Measurements from ENCODE around the gene SHROOM3. TPM values are rescaled to one million over a fixed set of nuclear protein-coding genes. Genes with fewer than 3 reads are reported as not detected.
A peak's percentile ranks its signal among the peaks of the same experiment; 100 is the strongest.

Gene SHROOM3
- total RNA-seq, 4 donors from 2014 or later, result 20.3 to 50.9 (median 34.9) TPM

GRCh38 chr4:76563454-76564122 is 128.6 kb downstream of the SHROOM3 start:
- no peak overlapping the region for H3K4me3 ChIP-seq
- no peaks in the 10 kb centered on the region for H3K27me3 ChIP-seq
- 81 to 93% methylated on average over 7 of the region's 7 CpGs for whole genome bisulfite sequencing, 2 donors
- H3K9me3 ChIP-seq, result no peaks in the 10 kb centered on the region
- peak overlapping the region in 1 of 4 donors; percentile 17 for H3K27ac ChIP-seq
- intact Hi-C loops (cut with DNase I), result no loop called here
- no peaks in the 10 kb centered on the region for H3K36me3 ChIP-seq
- DNase-seq, result no peak
- H3K4me1 ChIP-seq, result peaks cover 0 to 19% (median 0%) of the 10 kb centered on the region in 3 donors
- TF ChIP-seq, protein P1, sequence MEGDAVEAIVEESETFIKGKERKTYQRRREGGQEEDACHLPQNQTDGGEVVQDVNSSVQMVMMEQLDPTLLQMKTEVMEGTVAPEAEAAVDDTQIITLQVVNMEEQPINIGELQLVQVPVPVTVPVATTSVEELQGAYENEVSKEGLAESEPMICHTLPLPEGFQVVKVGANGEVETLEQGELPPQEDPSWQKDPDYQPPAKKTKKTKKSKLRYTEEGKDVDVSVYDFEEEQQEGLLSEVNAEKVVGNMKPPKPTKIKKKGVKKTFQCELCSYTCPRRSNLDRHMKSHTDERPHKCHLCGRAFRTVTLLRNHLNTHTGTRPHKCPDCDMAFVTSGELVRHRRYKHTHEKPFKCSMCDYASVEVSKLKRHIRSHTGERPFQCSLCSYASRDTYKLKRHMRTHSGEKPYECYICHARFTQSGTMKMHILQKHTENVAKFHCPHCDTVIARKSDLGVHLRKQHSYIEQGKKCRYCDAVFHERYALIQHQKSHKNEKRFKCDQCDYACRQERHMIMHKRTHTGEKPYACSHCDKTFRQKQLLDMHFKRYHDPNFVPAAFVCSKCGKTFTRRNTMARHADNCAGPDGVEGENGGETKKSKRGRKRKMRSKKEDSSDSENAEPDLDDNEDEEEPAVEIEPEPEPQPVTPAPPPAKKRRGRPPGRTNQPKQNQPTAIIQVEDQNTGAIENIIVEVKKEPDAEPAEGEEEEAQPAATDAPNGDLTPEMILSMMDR (IDR thresholded peaks at IDR 0.05), result no peak
- no peak for TF ChIP-seq POLR2A (IDR thresholded peaks at IDR 0.05)

DNA sequence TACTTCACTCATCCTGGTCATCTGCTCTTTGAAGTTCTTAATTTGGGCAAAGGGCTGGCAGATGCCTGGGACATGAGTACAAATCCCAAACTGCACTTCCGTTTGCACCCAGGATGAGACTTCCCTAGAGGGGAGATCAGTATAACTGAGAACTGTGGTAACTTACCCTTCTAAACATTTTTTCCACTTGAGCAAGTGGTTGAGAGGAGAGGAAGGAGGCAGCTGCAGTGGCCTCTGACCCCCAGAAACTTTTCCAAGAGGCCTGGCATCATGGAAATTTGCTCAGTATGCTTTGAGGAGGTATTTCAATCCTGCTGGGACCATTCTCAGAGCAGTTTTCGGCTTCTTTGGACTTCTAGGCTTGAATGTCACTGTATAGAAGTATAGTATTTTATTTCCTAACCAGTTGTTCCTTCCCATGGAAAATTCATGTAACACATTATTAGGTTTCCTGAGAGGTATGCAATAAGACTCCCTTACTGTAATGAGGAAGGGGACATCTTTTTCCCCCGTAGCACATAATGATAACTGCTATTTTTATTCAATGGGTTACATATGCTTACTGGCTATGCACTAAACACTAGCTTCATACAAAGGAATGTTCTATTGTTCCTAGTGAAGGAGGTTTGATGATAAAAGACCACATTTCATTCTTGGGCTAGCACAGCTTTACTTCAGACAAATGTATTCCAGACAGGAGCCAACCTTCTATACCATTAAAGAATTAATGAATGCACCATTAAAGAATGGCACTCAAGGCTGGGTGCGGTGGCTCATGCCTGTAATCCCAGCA is 129.3 kb downstream of the SHROOM3 start:
- no peak overlapping the region for H3K4me3 ChIP-seq
- H3K27ac ChIP-seq, result peak overlapping the region in 1 of 4 donors; percentile 17
- H3K9me3 ChIP-seq, result no peaks in the 10 kb centered on the region
- no peak for DNase-seq
- 78 to 86% methylated on average over 4 of the region's 4 CpGs for WGBS, 2 donors
- no peaks in the 10 kb centered on the region for H3K27me3 ChIP-seq
- peaks cover 0 to 13% (median 0%) of the 10 kb centered on the region in 3 donors for H3K4me1 ChIP-seq
- no peak for TF ChIP-seq POLR2A (IDR thresholded peaks at IDR 0.05)
- TF ChIP-seq, protein P1 (IDR thresholded peaks at IDR 0.05), result no peak
- no peaks in the 10 kb centered on the region for H3K36me3 ChIP-seq
- intact Hi-C loops (cut with DNase I), result no loop called here

GRCh38 chr4:76568262-76568661 is 133.2 kb downstream of the SHROOM3 start:
- no peak for DNase-seq
- intact Hi-C loops (cut with DNase I), result no loop called here
- H3K27ac ChIP-seq, result no peak overlapping the region
- H3K36me3 ChIP-seq, result no peaks in the 10 kb centered on the region
- no peaks in the 10 kb centered on the region for H3K4me1 ChIP-seq
- 76 to 85% methylated on average over 5 of the region's 5 CpGs for WGBS, 2 donors
- no peak overlapping the region for H3K4me3 ChIP-seq
- no peaks in the 10 kb centered on the region for H3K27me3 ChIP-seq
- no peak for TF ChIP-seq POLR2A (IDR thresholded peaks at IDR 0.05)
- TF ChIP-seq, protein P1 (IDR thresholded peaks at IDR 0.05), result no peak
- no peaks in the 10 kb centered on the region for H3K9me3 ChIP-seq

DNA sequence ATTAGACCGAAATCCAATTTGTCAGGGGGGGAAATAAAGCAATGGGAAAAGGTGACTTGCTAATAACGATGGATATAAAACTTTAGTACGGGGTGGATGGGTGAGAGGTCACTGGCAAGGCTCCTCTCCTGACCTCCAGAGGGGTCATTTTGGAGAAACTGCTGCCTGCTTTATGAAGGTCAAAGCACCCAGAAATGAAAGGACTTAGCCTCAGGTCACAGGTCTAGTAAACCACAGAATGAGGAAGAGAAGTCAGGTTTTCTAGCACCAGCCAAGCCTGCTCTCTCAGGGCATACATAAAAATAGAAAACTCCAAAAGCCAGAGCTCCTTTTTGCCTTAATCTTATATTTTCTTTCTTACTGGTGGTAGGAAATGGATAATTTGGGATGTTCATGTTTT is 134.2 kb downstream of the SHROOM3 start:
- intact Hi-C loops (cut with DNase I), result no loop called here
- peaks cover 0 to under 1% (median 0%) of the 10 kb centered on the region in 4 donors for H3K27me3 ChIP-seq
- TF ChIP-seq, protein P1 (IDR thresholded peaks at IDR 0.05), result no peak
- TF ChIP-seq POLR2A (IDR thresholded peaks at IDR 0.05), result no peak
- H3K4me3 ChIP-seq, result no peak overlapping the region
- no peak for DNase-seq
- H3K4me1 ChIP-seq, result no peaks in the 10 kb centered on the region
- 84 to 88% methylated on average over 3 of the region's 3 CpGs for WGBS, 2 donors
- H3K9me3 ChIP-seq, result no peaks in the 10 kb centered on the region
- no peak overlapping the region for H3K27ac ChIP-seq
- no peaks in the 10 kb centered on the region for H3K36me3 ChIP-seq

GRCh38 chr4:76569706-76570105 is 134.7 kb downstream of the SHROOM3 start:
- peaks cover 0 to 5% (median 0%) of the 10 kb centered on the region in 4 donors for H3K27me3 ChIP-seq
- no peak overlapping the region for H3K4me3 ChIP-seq
- H3K27ac ChIP-seq, result no peak overlapping the region
- H3K9me3 ChIP-seq, result no peaks in the 10 kb centered on the region
- intact Hi-C loops (cut with DNase I), result no loop called here
- H3K36me3 ChIP-seq, result no peaks in the 10 kb centered on the region
- H3K4me1 ChIP-seq, result no peaks in the 10 kb centered on the region
- TF ChIP-seq POLR2A (IDR thresholded peaks at IDR 0.05), result no peak
- TF ChIP-seq, protein P1 (IDR thresholded peaks at IDR 0.05), result no peak
- WGBS, 2 donors, result 78 to 92% methylated on average over 4 of the region's 4 CpGs
- no peak for DNase-seq
